OCI-LY3 (cell line): ENCODE measurements around the gene MYO15A.

Experiments
- CTCF ChIP-seq: fragments of 200-600, 300-600 bp; sonication (generic); IDR thresholded peaks from 2 replicates; pipeline ENCODE4 v1.5.1; 2014; ENCODE audit warnings: antibody characterized with exemption, low read length, low read depth
- EZH2phosphoT487 ChIP-seq: fragments of 200-600 bp; shearing (Covaris generic); IDR thresholded peaks from 2 replicates; pipeline ENCODE4 v1.6.1; 2018; ENCODE audit warnings: antibody characterized with exemption, mixed run types, low read depth

DNA sequence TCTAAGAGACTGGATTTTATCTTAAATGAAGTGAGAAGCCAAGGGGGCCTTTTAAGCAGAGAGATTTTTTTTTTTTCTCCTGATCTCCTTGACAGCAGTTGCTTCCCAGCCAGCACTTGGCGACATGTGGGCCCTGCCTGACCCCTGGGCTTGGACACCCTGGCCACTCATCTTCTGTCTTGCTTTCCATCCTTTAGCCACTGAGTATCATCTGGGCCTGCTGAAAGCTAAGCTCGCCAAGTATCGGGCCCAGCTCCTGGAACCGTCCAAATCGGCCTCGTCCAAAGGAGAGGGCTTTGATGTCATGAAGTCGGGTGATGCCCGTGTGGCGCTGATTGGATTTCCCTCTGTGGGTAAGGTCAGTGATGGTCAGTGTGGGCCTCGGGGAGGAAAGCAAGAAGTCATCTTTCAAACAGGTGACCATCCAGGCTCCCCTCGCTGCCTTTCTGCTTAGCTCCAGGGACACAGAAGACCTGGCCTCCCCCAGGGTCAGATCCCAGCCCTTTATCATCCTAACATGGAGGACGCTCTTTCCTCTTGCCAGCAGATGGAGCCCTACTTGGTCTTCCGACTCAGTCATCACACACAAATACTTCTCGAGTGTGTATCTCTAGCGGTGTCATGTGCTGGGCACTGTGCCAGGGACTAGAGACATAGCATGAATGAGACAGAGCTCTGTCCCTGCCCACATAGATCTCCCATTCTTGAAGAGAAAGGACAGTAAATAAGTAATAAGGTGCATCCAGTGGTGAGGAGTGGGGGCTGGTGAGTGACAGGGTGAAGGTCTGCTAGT is 14.7 kb upstream of the MYO15A start:
- TF ChIP-seq CTCF (no peak), EZH2phosphoT487 (no peak)
